Left lung (tissue), 10 donors: ENCODE results near the gene FXR1. TPM values are rescaled to one million over a fixed set of nuclear protein-coding genes. Genes with fewer than 3 reads are reported as not detected.

Experiments used
- ATAC-seq: fragments of 200-7000 bp; cut with Tn5 transposase; one replicate; pipeline ENCODE4 v1.9.1; 2020; ENCODE audit warnings: moderate library complexity
- DNase-seq, 4 donors: peaks; one replicate each; pipeline ENCODE4 v3.0.0-alpha.2; 2013 to 2020
- H3K27ac ChIP-seq, 2 donors: fragments of 200-600 bp; sonication (generic) in 1 of 2; one replicate each; pipeline versions ENCODE4 v1.5.0 to v1.8.0; 2020 to 2021
- H3K27me3 ChIP-seq, 2 donors: fragments of 200-600 bp; sonication (generic) in 1 of 2; one replicate each; pipeline versions ENCODE4 v1.5.0 to v1.8.0; 2020 to 2021
- H3K36me3 ChIP-seq, 2 donors: fragments of 200-600 bp; sonication (generic) in 1 of 2; one replicate each; pipeline versions ENCODE4 v1.5.0 to v1.8.0; 2020 to 2021
- H3K4me1 ChIP-seq, 2 donors: fragments of 200-600 bp; one replicate each; pipeline ENCODE4 v1.8.0; 2021
- H3K4me3 ChIP-seq, 2 donors: fragments of 200-600 bp; sonication (generic) in 1 of 2; one replicate each; pipeline versions ENCODE4 v1.5.0 to v1.8.0; 2020 to 2021; ENCODE audit warnings: mild to moderate bottlenecking in 1 of 2
- H3K9me3 ChIP-seq, 2 donors: fragments of 200-600 bp; sonication (generic) in 1 of 2; one replicate each; pipeline versions ENCODE4 v1.5.0 to v1.8.0; 2020 to 2021
- intact Hi-C, 2 donors: fragments of 100-400 bp; cut with DNase I; formaldehyde crosslinking; loops; one replicate each; pipeline versions ENCODE4 v1.11.2 to v1.14.2; 2022
- polyA plus RNA-seq, 6 donors: library from polyadenylated mRNA; unstranded; fragments of 120-200 nt; gene quantifications; one replicate each; pipeline ENCODE4 v1.2.1, GENCODE V29; 2013; ENCODE audit not compliant: insufficient read length in 6 of 6
- total RNA-seq, 2 donors: library from RNA; stranded (reverse); fragmentation: NEBNext Ultra II Directional; extraction: Animal tissue kit (Norgen Biotek cat#: 25700); gene quantifications; one replicate each; pipeline ENCODE4 v1.2.1, GENCODE V29; 2021
- TF ChIP-seq, protein P1 (sequence below), 2 donors: fragments of 200-600 bp; sonication (generic) in 1 of 2; IDR thresholded peaks; one replicate each; pipeline versions ENCODE4 v1.5.0 to v1.8.0; 2021; ENCODE audit warnings: antibody characterized with exemption in 2 of 2
- donor health status: DM: no; HTN: yes; CAD: no.
- donor health status: DM: no; HTN: no; CAD: no.

Gene FXR1
- total and polyA plus RNA-seq, 8 donors = 100 to 249 (median 206) TPM

DNA sequence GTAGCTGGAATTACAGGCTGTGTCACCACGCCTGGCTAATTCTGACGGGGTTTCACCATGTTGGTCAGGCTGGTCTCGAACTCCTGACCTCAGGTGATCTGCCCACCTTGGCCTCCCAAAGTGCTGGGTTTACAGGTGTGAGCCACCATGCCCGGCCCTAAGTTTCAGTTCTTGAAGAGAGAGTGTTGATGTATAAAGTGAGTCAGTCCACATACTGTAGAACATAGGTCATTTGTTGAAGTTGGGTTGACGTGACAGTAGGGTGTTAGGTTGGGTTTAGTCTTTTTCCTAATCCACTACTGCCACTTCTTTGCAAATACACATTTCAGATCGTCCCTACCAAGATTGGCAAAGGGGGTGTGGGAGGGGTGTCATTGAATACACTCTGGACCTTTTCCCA lies 61.8 kb downstream of the FXR1 start:
- H3K4me1 ChIP-seq = peaks cover 0 to 3% of the 10 kb centered on the region in 2 donors
- intact Hi-C loops = no loop called here
- H3K27me3 ChIP-seq = no peaks in the 10 kb centered on the region
- ATAC-seq = no peak
- DNase-seq = no peak
- TF ChIP-seq, protein P1, sequence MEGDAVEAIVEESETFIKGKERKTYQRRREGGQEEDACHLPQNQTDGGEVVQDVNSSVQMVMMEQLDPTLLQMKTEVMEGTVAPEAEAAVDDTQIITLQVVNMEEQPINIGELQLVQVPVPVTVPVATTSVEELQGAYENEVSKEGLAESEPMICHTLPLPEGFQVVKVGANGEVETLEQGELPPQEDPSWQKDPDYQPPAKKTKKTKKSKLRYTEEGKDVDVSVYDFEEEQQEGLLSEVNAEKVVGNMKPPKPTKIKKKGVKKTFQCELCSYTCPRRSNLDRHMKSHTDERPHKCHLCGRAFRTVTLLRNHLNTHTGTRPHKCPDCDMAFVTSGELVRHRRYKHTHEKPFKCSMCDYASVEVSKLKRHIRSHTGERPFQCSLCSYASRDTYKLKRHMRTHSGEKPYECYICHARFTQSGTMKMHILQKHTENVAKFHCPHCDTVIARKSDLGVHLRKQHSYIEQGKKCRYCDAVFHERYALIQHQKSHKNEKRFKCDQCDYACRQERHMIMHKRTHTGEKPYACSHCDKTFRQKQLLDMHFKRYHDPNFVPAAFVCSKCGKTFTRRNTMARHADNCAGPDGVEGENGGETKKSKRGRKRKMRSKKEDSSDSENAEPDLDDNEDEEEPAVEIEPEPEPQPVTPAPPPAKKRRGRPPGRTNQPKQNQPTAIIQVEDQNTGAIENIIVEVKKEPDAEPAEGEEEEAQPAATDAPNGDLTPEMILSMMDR (IDR thresholded peaks at IDR 0.05) = no peak
- H3K36me3 ChIP-seq = peaks cover 0 to 56% of the 10 kb centered on the region in 2 donors
- H3K9me3 ChIP-seq = no peaks in the 10 kb centered on the region
- no peak overlapping the region for H3K4me3 ChIP-seq
- H3K27ac ChIP-seq = no peak overlapping the region

DNA sequence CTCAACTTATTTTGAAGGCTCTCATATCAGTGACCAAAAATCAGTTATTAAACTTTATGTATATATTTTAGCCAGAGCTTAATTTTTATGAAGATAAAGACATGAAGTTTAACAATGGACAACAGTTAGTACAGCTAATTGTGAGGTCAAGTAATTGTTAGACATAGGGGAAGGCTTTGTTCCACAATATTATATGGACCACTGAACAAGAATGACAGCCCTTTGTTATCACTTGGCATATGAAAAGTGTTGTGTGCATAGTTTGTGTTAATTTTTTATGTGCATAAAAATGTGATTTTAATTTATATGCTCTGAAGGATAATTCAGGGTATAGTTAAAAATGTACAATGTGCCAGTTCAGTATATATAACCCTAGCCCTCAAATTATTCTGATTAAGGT lies 65.0 kb downstream of the FXR1 start:
- ATAC-seq = no peak
- H3K4me1 ChIP-seq = peaks cover 0 to 2% of the 10 kb centered on the region in 2 donors
- DNase-seq = no peak
- no peaks in the 10 kb centered on the region for H3K9me3 ChIP-seq
- peaks cover 0 to 33% of the 10 kb centered on the region in 2 donors for H3K36me3 ChIP-seq
- H3K27ac ChIP-seq = no peak overlapping the region
- H3K27me3 ChIP-seq = no peaks in the 10 kb centered on the region
- intact Hi-C loops = no loop called here
- no peak overlapping the region for H3K4me3 ChIP-seq
- TF ChIP-seq, protein P1 (IDR thresholded peaks at IDR 0.05) = no peak

DNA sequence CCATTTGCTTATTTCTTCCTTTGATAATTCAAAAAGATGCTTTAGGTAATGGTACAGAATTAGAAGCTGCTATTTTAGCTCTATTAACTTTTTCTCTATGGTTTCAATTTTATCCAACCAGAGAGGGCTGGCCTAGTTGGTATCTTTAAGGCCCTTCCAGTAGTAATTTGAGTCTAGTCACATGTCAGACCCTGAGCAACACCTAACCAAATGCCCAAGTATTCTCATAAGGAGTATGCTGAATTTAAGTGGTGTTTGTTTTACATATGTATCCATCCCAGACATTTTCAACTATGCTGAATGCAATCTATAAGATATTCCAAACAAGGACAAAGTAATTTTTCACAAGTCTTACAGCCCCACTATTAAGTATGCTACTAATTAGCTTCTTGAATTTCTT lies 67.5 kb downstream of the FXR1 start:
- ATAC-seq = no peak
- TF ChIP-seq, protein P1 (IDR thresholded peaks at IDR 0.05) = no peak
- Histone ChIP-seq H3K27me3 (no peaks in the 10 kb centered on the region), H3K9me3 (no peaks in the 10 kb centered on the region), H3K4me3 (no peak overlapping the region), H3K27ac (no peak overlapping the region), H3K4me1 (no peaks in the 10 kb centered on the region), H3K36me3 (peaks cover 0 to 44% of the 10 kb centered on the region in 2 donors)
- intact Hi-C loops = no loop called here
- DNase-seq = no peak

DNA sequence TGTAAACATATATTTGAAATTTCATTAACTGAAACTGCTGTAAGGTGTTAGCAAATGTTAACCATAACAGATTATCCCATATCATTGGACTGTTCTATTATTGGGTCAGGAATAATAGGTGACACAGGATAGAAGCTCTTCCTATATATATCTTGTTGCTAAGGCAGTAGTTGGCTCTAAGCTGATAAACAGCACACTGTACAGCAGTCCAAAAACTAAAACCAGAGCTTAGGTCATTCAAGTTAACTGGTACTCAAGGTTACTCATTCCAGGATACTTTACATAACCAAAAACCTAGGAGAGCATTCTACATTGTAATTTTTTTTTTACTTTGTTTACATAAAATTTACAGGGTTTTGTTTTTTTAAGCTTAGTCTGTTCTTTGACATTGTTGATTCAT lies 68.1 kb downstream of the FXR1 start:
- peak; percentile 65 for ATAC-seq
- no peaks in the 10 kb centered on the region for H3K27me3 ChIP-seq
- H3K36me3 ChIP-seq = peaks cover 0 to 47% of the 10 kb centered on the region in 2 donors
- no peak for DNase-seq
- H3K9me3 ChIP-seq = no peaks in the 10 kb centered on the region
- no peak overlapping the region for H3K4me3 ChIP-seq
- no peak overlapping the region for H3K27ac ChIP-seq
- TF ChIP-seq, protein P1 (IDR thresholded peaks at IDR 0.05) = no peak
- H3K4me1 ChIP-seq = no peaks in the 10 kb centered on the region
- intact Hi-C loops = no loop called here

DNA sequence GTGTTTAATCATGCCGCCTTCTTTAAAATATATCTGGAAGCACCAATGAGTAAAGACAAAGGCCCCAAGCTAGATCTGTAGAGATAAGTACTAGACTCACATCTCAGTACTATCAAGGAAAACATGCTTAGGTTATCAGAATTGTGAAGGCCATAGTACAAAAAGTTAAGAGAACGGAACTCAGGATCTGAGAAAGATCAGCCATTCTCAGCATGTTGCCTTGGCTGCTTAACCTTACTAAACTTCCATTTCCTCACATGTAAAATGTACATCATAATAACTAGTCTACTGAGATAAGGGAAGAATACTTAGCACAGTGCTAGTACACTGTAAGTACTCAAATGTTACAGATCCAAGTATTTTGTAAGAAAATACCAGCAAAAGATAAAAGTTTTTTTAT lies 69.4 kb downstream of the FXR1 start:
- TF ChIP-seq, protein P1 (IDR thresholded peaks at IDR 0.05) = no peak
- ATAC-seq (no peak), DNase-seq (no peak)
- H3K9me3 ChIP-seq = no peaks in the 10 kb centered on the region
- H3K4me1 ChIP-seq = no peaks in the 10 kb centered on the region
- no peak overlapping the region for H3K4me3 ChIP-seq
- peaks cover 0 to 46% of the 10 kb centered on the region in 2 donors for H3K36me3 ChIP-seq
- no peak overlapping the region for H3K27ac ChIP-seq
- intact Hi-C loops = no loop called here
- no peaks in the 10 kb centered on the region for H3K27me3 ChIP-seq
